GM18858 (cell line): Measurements from ENCODE around the gene ALAS2.
A peak's percentile ranks its signal among the peaks of the same experiment; 100 is the strongest.
"Not testable (repeated sequence)": the region's sequence is repeated elsewhere in the genome, so short reads cannot be mapped to it uniquely, and the experiment has no call there.

ENCODE experiments used
- ATAC-seq: cut with Tn5 transposase; IDR thresholded peaks from one replicate; pipeline ENCODE4 v1.9.1; 2021; ENCODE audit not compliant: unreplicated experiment

ALAS2 gene, protein sequence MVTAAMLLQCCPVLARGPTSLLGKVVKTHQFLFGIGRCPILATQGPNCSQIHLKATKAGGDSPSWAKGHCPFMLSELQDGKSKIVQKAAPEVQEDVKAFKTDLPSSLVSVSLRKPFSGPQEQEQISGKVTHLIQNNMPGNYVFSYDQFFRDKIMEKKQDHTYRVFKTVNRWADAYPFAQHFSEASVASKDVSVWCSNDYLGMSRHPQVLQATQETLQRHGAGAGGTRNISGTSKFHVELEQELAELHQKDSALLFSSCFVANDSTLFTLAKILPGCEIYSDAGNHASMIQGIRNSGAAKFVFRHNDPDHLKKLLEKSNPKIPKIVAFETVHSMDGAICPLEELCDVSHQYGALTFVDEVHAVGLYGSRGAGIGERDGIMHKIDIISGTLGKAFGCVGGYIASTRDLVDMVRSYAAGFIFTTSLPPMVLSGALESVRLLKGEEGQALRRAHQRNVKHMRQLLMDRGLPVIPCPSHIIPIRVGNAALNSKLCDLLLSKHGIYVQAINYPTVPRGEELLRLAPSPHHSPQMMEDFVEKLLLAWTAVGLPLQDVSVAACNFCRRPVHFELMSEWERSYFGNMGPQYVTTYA

DNA sequence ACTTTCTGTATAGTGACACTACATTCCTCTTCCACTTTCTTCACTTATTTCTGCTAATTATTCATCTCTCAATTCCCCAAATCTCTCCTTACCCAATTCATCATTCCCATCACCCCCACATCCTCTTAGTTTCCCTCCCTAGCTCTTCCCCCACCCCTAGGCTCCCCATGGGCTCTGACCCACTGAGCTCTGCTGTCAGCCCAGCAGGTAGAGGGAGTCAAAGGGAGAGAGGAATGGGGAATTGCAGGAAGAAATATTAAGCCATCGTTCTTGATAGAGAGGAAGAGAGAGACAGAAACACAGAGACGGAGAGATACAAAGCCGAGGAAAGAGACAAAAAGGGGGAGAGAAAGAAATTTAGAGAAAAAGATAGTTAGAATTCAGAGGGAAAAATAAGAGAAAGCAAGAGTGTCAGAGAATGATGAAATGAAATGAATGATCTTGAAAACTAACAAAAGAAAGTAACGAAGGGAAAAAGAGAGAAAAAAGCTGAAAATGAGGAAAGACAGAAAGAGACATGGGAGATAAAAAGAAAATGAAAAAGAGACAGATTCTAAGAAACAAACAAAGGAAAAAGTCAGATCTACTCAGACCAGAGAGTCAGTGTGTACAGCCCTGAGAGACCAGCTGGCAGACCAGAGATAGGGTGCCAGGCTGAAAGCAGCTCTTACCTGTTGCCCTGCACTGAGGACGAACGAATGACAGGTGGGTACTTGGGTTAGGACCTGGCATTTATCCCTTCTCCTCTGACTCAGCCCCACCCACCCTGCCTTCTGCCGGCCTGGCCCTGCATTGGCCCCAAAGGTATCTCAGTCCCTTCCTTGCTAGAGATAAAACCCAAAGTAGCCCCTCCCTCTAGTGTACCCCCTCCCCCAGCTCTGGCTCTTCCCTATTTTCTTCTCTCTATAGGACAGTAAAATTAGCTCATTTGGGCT, at the start of gene ALAS2:
Gene ALAS2 (minus strand): TSS at position 707 of the 935 bp plus-strand sequence. CDS start 4,977 bp downstream, outside the sequence.
- ATAC-seq: no peak

GRCh38 chrX:55074851-55075467, 44.2 kb upstream of the ALAS2 start, which contains the start of gene PAGE2B:
PAGE2B (plus strand) TSS chrX:55075030; CDS start chrX:55076042, 1,012 bp downstream.
- no peak for ATAC-seq

GRCh38 chrX:55072286-55072685, 41.5 kb upstream of the ALAS2 start:
- ATAC-seq: no peak

DNA sequence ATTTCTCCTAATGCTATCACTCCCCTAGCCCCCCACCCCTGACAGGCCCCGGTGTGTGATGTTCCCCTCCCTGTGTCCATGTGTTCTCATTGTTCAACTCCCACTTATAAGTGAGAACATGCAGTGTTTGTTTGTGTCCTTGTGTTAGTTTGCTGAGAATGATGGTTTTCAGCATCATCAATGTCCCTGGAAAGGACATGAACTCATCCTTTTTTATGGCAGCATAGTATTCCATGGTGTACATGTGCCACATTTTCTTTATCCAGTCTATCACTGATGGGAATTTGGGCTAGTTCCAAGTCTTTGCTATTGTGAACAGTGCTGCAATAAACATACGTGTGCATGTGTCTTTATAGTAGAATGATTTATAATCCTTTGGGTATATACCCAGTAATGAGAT, 36.4 kb upstream of the ALAS2 start:
- ATAC-seq: not testable (repeated sequence)

- peak; percentile 51 for ATAC-seq
Measured at GRCh38 chrX:55057675-55058249, 27.0 kb upstream of the ALAS2 start.

- ATAC-seq: peak; percentile 27
Measured at GRCh38 chrX:55056820-55057674, 26.3 kb upstream of the ALAS2 start.

- ATAC-seq: not testable (repeated sequence)
Measured at GRCh38 chrX:55050599-55050998, 19.8 kb upstream of the ALAS2 start.

DNA sequence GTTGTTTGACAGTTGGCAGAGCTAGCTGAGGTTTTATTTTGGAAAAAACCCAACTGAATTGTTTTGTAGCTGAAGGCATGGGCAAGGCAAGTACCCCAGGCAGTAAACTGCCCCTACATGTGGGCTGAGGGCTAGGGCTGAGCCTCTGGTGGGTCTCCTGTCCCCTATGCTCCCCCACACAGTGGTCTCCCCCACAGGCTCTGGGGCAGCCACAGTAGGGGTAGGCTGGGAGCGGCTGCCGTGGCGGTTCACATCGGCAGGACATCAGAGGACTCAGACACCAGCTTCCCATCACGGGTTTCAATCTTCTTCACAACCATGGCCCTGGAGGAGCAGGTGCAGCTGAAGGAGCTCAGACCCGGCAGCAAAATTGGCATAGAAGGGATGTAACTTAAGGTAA, 10.7 kb upstream of the ALAS2 start:
- ATAC-seq: no peak

- ATAC-seq: no peak
Measured at GRCh38 chrX:55039471-55039870, 8.7 kb upstream of the ALAS2 start.

DNA sequence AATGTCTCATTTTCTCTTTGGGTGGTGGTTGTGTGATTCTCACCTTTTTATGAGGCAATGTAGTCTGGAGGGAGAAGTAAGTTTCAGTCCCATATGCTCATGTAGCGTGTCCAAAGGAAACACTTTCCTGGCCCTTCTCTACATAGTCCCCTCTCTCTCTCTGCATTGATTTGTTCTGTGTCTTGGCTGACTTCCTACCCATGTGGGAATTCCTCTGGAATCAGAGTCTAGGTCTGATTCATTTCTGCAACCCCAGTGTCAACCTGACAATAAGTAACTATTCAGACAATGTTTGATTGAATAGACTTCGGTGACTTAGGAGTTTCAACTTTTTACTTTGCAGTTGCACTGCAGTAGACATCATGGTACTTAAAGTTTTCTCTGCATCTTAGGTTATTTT, 2.7 kb upstream of the ALAS2 start:
- ATAC-seq: no peak

DNA sequence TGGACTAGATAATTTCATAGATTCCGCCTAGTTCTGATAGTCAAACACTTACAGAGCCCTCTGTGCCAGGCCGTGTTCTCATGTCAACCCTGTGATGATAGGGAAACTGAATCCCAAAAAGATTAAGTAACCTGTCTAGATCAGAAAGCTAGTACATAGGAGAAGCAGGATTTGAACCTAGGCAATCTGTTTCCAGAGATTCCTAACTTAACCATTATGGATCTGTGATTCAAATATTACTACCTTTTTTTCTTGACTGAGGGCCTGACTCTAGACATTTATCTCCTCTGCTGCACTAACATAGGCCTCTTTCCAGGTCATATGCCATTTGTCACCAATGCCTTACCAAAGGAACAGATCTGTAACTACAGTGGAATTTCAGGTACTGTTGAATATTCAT, 1.5 kb downstream of the ALAS2 start:
- ATAC-seq: no peak

DNA sequence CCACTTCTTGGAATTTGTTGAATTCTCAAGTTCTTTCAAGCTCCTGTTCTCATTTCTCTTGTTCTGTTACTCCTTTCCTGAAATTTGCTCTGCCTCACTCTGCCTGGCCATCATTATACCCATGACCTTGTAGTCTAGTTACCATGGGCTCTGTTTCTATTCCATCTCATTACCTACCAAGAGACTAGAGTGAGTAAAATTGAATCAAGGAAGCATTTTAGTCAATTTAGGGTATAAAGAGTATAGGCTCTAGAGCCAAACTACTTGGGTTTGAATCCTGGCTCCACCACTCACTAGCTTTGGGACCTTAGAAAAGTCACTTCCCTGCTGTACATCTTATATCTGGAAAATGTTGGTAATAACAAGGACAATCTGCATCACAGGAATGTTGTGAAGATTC, 2.2 kb downstream of the ALAS2 start:
- no peak for ATAC-seq

DNA sequence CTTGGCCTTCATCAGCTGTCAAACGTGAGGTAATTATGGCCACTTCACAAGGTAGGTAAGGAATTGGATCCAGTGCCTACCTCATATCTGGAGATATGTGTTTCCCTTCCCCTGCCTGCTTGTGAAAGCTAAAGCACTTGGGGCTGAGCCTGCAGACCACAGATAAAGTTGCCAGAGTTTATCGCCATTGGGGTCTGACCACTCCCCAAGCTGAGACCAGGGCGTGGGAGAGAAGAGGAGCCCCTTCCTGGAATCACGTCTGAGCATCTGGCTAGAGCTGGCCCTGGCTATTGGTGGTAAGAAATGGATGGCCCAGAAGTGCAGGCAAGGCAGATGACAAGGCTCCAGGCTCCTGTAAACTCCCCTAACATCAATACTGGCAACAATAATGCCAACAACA, 2.7 kb downstream of the ALAS2 start:
- no peak for ATAC-seq

DNA sequence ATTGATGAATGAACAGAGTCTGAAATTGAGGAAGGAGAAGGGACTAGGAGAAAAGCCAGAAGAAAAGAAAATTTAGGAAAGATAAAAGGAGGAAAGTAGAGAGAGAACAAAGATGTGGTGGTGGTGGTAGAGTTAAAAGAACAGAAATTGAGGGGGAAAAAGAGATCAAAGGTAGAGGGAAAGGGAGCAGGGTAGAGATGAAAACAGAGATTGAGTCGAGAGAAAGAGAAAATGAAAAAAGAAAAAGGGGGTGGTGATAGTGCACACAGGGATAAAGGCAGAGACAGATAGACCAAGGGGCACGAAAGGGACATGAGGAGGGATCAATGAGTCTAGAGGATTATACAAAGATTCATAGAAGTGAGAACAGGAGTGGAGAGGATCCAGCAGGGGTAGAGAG, 3.9 kb downstream of the ALAS2 start:
- ATAC-seq: no peak

DNA sequence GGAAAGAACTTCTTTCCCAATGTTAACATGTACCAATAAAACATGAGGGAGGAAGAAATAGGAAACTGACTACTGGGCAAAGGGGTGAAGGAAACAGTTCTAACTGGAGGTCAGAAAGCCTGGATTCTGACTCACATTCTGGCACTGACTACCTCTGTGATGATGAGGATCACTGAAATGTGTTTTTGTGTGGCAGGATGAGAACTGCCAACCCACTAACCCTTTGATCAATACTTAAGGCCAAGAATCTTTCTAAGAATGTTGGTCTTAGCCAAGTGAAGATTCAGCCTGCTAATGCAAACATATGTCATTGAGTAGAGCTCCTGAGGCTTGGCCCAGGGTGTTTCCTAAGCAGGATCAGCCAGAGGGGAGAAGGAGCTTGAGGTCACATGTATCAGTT, 4.6 kb downstream of the ALAS2 start:
- no peak for ATAC-seq

DNA sequence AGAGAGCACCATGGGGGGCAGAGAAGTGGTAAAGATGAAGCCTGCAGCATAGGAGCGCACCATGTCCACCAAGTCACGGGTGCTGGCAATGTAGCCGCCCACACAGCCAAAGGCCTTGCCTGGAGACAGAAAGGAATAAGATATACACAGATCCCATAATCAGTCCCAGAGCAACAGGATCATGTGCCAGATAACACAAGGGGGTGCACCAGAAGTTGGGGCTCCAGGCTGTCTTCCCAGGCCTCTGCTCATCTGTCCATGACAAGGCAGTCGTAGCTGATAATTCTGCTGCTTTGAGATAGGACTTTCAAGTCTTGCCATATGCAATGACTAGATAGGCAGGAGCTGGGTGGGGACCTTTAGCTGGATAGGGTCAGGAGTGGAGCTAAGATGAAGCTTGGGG, 15.9 kb downstream of the ALAS2 start:
- no peak for ATAC-seq

DNA sequence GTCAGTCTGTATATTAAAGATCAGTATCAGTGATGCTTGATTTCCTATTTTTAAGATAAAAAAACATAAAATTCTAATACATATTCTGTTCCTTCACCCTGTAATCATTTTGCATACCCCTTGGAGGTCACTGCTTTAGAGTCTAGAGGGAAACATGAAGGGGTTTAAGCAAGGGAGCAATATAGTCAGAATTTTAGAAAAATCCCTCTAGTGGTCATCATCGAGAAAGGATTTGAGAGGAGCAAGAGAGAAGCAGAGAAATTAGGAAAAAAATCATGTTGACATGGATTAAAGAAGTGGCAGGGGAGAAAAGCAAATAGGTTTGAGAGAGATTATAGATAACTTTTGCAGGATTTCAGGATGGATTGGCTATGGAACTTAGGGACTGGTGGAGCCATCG, 19.5 kb downstream of the ALAS2 start:
- ATAC-seq: no peak

DNA sequence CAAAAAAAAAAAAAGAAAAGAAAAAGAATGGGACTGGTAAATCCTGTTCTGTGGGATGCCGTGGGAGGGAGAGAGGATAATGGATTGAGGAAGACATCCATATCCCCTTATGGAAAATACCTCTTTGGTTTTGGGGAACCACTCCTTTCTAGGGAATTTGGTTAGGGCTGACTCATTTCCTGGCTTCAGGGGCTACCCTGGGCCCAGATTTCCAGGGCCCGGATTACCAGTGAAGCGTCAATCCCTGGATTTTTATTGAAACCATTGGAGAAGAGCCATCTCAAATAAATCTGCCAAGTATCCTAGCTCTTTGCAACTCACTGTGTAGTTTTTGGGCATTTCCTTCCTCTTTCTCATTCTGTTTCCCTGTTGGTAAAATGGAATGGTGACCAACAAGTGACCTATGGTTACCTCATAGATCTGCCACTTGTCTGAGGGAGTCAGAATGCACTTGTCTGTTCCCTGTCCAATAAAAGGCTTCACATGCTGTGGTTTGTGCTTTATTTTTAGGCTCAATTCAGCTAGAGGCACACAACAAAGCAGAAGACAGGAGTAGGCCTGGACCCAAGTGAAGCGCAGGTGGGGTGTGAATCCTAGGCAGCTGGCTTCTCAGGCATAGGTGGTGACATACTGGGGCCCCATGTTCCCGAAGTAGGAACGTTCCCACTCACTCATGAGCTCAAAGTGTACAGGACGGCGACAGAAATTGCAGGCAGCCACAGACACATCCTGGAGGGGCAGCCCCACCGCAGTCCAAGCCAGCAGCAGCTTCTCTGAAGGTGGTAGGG, 22.0 kb downstream of the ALAS2 start:
- no peak for ATAC-seq

- no peak for ATAC-seq
Measured at GRCh38 chrX:55007656-55008055, 23.1 kb downstream of the ALAS2 start.
